H9 (cell line): ENCODE data around the gene S100A16. TPM values are rescaled to one million over a fixed set of nuclear protein-coding genes. Genes with fewer than 3 reads are reported as not detected.

Experiments
- DNase-seq: peaks from one replicate; pipeline ENCODE4 v3.0.0-alpha.2; 2017
- H2AFZ ChIP-seq: one replicate; pipeline ENCODE4 v1.6.1; 2013; ENCODE audit warnings: mild to moderate bottlenecking, low read length, control low read depth, moderate library complexity
- H2AK5ac ChIP-seq: 2 replicates; pipeline ENCODE4 v1.6.1; 2013; ENCODE audit warnings: low read length, control low read depth, mixed read lengths; ENCODE audit not compliant: insufficient read length
- H2BK120ac ChIP-seq: one replicate; pipeline ENCODE4 v1.6.1; 2013; ENCODE audit warnings: low read depth, mild to moderate bottlenecking, low read length, control low read depth, inconsistent platforms; ENCODE audit not compliant: poor library complexity, severe bottlenecking
- H2BK12ac ChIP-seq: 2 replicates; pipeline ENCODE4 v1.6.1; 2013; ENCODE audit warnings: low read length, control low read depth, mixed read lengths, low read depth; ENCODE audit not compliant: insufficient read length
- H2BK15ac ChIP-seq: 2 replicates; pipeline ENCODE4 v1.6.1; 2013; ENCODE audit warnings: low read depth, low read length, control low read depth
- H2BK20ac ChIP-seq: one replicate; pipeline ENCODE4 v1.6.1; 2013; ENCODE audit warnings: low read depth, mild to moderate bottlenecking, low read length, control low read depth, inconsistent platforms; ENCODE audit not compliant: poor library complexity, severe bottlenecking
- H2BK5ac ChIP-seq: 2 replicates; pipeline ENCODE4 v1.6.1; 2013; ENCODE audit warnings: low read length, control low read depth, mixed read lengths; ENCODE audit not compliant: insufficient read length
- H3K14ac ChIP-seq: 2 replicates; pipeline ENCODE4 v1.6.1; 2013; ENCODE audit warnings: low read length, control low read depth; ENCODE audit not compliant: insufficient read depth
- H3K18ac ChIP-seq: 2 replicates; pipeline ENCODE4 v1.6.1; 2013; ENCODE audit warnings: low read depth, mild to moderate bottlenecking, mixed read lengths, low read length, control low read depth; ENCODE audit not compliant: insufficient read length
- H3K23ac ChIP-seq: 2 replicates; pipeline ENCODE4 v1.6.1; 2013; ENCODE audit warnings: low read length, control low read depth, mixed read lengths, low read depth; ENCODE audit not compliant: insufficient read length
- H3K23me2 ChIP-seq: 2 replicates; pipeline ENCODE4 v1.6.1; 2013; ENCODE audit warnings: low read depth, mild to moderate bottlenecking, mixed read lengths, low read length, control low read depth; ENCODE audit not compliant: insufficient read length, poor library complexity, severe bottlenecking
- H3K27ac ChIP-seq: 2 replicates; pipeline ENCODE4 v1.5.1; 2013; ENCODE audit warnings: low read length, control low read depth, mixed read lengths, low read depth; ENCODE audit not compliant: insufficient read length
- H3K27me3 ChIP-seq: 2 replicates; pipeline ENCODE4 v1.6.1; 2013; ENCODE audit warnings: low read length, control low read depth, inconsistent platforms; ENCODE audit not compliant: insufficient read depth
- H3K4ac ChIP-seq: 2 replicates; pipeline ENCODE4 v1.6.1; 2013; ENCODE audit warnings: low read depth, mild to moderate bottlenecking, control low read depth, inconsistent platforms, low read length, moderate library complexity
- H3K4me1 ChIP-seq: 2 replicates; pipeline ENCODE4 v1.6.1; 2013; ENCODE audit warnings: low read length, control low read depth, inconsistent platforms; ENCODE audit not compliant: insufficient read depth
- H3K4me2 ChIP-seq: 2 replicates; pipeline ENCODE4 v1.6.1; 2013; ENCODE audit warnings: low read length, control low read depth, mixed read lengths; ENCODE audit not compliant: insufficient read length, insufficient read depth
- H3K56ac ChIP-seq: 2 replicates; pipeline ENCODE4 v1.6.1; 2013; ENCODE audit warnings: low read depth, mild to moderate bottlenecking, mixed read lengths, low read length, control low read depth; ENCODE audit not compliant: insufficient read length
- H3K79me1 ChIP-seq: 2 replicates; pipeline ENCODE4 v1.6.1; 2013; ENCODE audit warnings: low read depth, mild to moderate bottlenecking, moderate library complexity, low read length, control low read depth, inconsistent platforms; ENCODE audit not compliant: insufficient read depth, poor library complexity, severe bottlenecking
- H3K79me2 ChIP-seq: 2 replicates; pipeline ENCODE4 v1.6.1; 2013; ENCODE audit warnings: low read length, control low read depth, inconsistent platforms; ENCODE audit not compliant: insufficient read depth
- H3K9ac ChIP-seq: 2 replicates; pipeline ENCODE4 v1.6.1; 2013; ENCODE audit warnings: low read length, control low read depth, mixed read lengths; ENCODE audit not compliant: insufficient read length; ENCODE audit errors: extremely low read depth
- H3K9me3 ChIP-seq: one replicate; pipeline ENCODE4 v1.6.1; 2013; ENCODE audit warnings: low read depth, low read length, inconsistent platforms; ENCODE audit not compliant: control insufficient read depth
- H3T11ph ChIP-seq: one replicate; pipeline ENCODE4 v1.6.1; 2013; ENCODE audit warnings: mild to moderate bottlenecking, low read length, control low read depth, inconsistent platforms
- H4K20me1 ChIP-seq: one replicate; pipeline ENCODE4 v1.6.1; 2013; ENCODE audit not compliant: control insufficient read depth, insufficient read length, insufficient read depth
- H4K5ac ChIP-seq: 2 replicates; pipeline ENCODE4 v1.6.1; 2013; ENCODE audit warnings: low read depth, mild to moderate bottlenecking, mixed read lengths, low read length, control low read depth; ENCODE audit not compliant: insufficient read length
- H4K8ac ChIP-seq: replicated peaks from 2 replicates; pipeline ENCODE4 v1.6.1; 2013; ENCODE audit warnings: low read length, control low read depth, mixed read lengths, low read depth; ENCODE audit not compliant: insufficient read length
- H4K91ac ChIP-seq: 2 replicates; pipeline ENCODE4 v1.6.1; 2013; ENCODE audit warnings: low read depth, mild to moderate bottlenecking, moderate library complexity, mixed read lengths, low read length, control low read depth; ENCODE audit not compliant: insufficient read length
- H3K27ac Mint-ChIP-seq, 3 experiments: 2 replicates in 2 of 3; 3 replicates in 1 of 3; pipeline ENCODE4 v1.8.0; 2020 to 2021; ENCODE audit warnings: mixed read lengths in 3 of 3, mild to moderate bottlenecking in 1 of 3, moderate library complexity in 1 of 3
- H3K27me3 Mint-ChIP-seq: 2 replicates; pipeline ENCODE4 v1.8.0; 2021; ENCODE audit warnings: low read depth, mild to moderate bottlenecking, moderate library complexity, mixed read lengths
- H3K36me3 Mint-ChIP-seq, 3 experiments: 2 replicates in 2 of 3; 3 replicates in 1 of 3; pipeline ENCODE4 v1.8.0; 2020 to 2021; ENCODE audit warnings: low read depth in 3 of 3, mixed read lengths in 3 of 3; ENCODE audit not compliant: insufficient read depth in 1 of 3
- H3K4me1 Mint-ChIP-seq, 2 experiments: 2 replicates each; pipeline ENCODE4 v1.8.0; 2020; ENCODE audit warnings: mixed read lengths in 2 of 2
- H3K4me3 Mint-ChIP-seq, 2 experiments: 2 replicates in 1 of 2; 3 replicates in 1 of 2; pipeline ENCODE4 v1.8.0; 2020 to 2021; ENCODE audit warnings: mild to moderate bottlenecking in 2 of 2, mixed read lengths in 2 of 2, moderate library complexity in 1 of 2
- H3K9me3 Mint-ChIP-seq, 2 experiments: 2 replicates in 1 of 2; 3 replicates in 1 of 2; pipeline ENCODE4 v1.8.0; 2020; ENCODE audit warnings: mild to moderate bottlenecking in 2 of 2, mixed read lengths in 2 of 2, moderate library complexity in 1 of 2
- WGBS: extraction: QIAGEN DNeasy Blood & Tissue Kit; methylation state at CpG from one replicate; pipeline ENCODE4 v1.1.7; 2013; ENCODE audit warnings: missing lambda C conversion rate, low lambda C conversion rate, mixed read lengths; ENCODE audit not compliant: insufficient read length; ENCODE audit errors: extremely low coverage; 5-methylcytosine and 5-hydroxymethylcytosine counted together
- total RNA-seq: library from RNA; stranded (reverse); gene quantifications from 2 replicates; pipeline ENCODE4 v1.2.1, GENCODE V29; 2021
- TF ChIP-seq, protein P1 (sequence below): fragments of 200-600 bp; sonication (generic); conservative IDR thresholded peaks from 3 replicates; pipeline ENCODE4 v1.8.0; 2021; ENCODE audit warnings: antibody characterized with exemption, mild to moderate bottlenecking

The S100A16 gene
- total RNA-seq, 1 experiment from 2014 or later: 8.0 TPM

DNA sequence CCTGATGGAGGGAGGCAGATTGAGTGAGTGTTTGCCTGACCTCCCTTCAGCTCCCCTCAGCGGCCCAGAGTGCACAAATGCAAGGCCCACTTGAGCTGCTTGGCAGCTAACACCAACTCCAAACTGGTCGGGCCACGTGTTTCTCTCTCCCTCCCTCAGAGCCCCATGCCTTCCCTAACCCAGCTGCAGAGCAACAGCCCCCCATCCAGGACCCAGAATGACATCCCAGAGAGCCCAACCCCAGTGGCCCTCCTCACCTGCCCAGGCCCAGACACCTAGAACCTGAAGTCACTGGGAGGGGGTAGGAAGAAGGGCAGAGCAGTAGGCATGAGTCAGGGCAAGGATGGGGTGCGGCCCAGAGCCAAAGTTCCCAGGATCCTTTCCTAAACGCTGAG, 4.0 kb upstream of the S100A16 start:
- Histone ChIP-seq H2BK15ac (no peak overlapping the region), H3K9ac (no peak overlapping the region), H3K23me2 (no peaks in the 10 kb centered on the region), H3K56ac (no peak overlapping the region), H2BK12ac (no peak overlapping the region), H3K79me1 (no peaks in the 10 kb centered on the region), H3K14ac (no peak overlapping the region), H4K20me1 (no peaks in the 10 kb centered on the region), H3K4me2 (no peak overlapping the region), H4K8ac (no peak overlapping the region), H4K5ac (no peak overlapping the region), H3K27me3 (no peaks in the 10 kb centered on the region), H2BK20ac (no peak overlapping the region), H2AK5ac (no peak overlapping the region), H3K9me3 (no peaks in the 10 kb centered on the region), H3T11ph (no peak overlapping the region), H3K27ac (no peak overlapping the region), H2BK5ac (no peak overlapping the region), H2AFZ (no peak overlapping the region), H3K79me2 (no peaks in the 10 kb centered on the region), H3K23ac (no peak overlapping the region), H3K4me1 (peaks cover 4% of the 10 kb centered on the region; the same call in 1 of the 2 replicates), H2BK120ac (no peak overlapping the region), H3K4ac (no peak overlapping the region), H4K91ac (no peak overlapping the region), H3K18ac (no peak overlapping the region)
- Mint-ChIP-seq H3K9me3 (no peaks in the 10 kb centered on the region), H3K4me3 (no peak overlapping the region), H3K4me1 (peaks cover 22 to 39% of the 10 kb centered on the region in 2 experiments), H3K27me3 (no peaks in the 10 kb centered on the region; the same call in 1 of the 2 replicates), H3K36me3 (peaks cover 5 to 17% (median 5%) of the 10 kb centered on the region in 3 experiments; a peak in 5 of 7 replicates), H3K27ac (peak overlapping the region in 1 of 3 experiments; percentile 55; a peak in 1 of 7 replicates)
- no peak for DNase-seq
- TF ChIP-seq, protein P1, sequence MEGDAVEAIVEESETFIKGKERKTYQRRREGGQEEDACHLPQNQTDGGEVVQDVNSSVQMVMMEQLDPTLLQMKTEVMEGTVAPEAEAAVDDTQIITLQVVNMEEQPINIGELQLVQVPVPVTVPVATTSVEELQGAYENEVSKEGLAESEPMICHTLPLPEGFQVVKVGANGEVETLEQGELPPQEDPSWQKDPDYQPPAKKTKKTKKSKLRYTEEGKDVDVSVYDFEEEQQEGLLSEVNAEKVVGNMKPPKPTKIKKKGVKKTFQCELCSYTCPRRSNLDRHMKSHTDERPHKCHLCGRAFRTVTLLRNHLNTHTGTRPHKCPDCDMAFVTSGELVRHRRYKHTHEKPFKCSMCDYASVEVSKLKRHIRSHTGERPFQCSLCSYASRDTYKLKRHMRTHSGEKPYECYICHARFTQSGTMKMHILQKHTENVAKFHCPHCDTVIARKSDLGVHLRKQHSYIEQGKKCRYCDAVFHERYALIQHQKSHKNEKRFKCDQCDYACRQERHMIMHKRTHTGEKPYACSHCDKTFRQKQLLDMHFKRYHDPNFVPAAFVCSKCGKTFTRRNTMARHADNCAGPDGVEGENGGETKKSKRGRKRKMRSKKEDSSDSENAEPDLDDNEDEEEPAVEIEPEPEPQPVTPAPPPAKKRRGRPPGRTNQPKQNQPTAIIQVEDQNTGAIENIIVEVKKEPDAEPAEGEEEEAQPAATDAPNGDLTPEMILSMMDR: no peak
- WGBS: no CpG with 5 or more reads among the region's 5 CpGs
